ENCODE results near the gene EIF4G1. TPM values are rescaled to one million over a fixed set of nuclear protein-coding genes. Genes with fewer than 3 reads are reported as not detected.

The EIF4G1 gene
- total and polyA plus RNA-seq, 12 donors: 231 to 600 (median 348) TPM

- intact Hi-C loops (cut with DNase I): loop anchor here in 1 of 2 donors (5.0 kb wide), 1 partner anchor 34 kb away; no protein-coding TSS in a partner anchor
- Histone ChIP-seq H3K27me3 (no peaks in the 10 kb centered on the region), H3K27ac (no peak overlapping the region), H3K9me3 (replicated peaks in 1 of 3) (no peaks in the 10 kb centered on the region), H3K4me3 (no peak overlapping the region), H3K36me3 (replicated peaks in 1 of 2) (peaks cover 0 to 62% of the 10 kb centered on the region in 2 donors), H3K4me1 (replicated peaks in 1 of 2) (no peaks in the 10 kb centered on the region)
- no peak for TF ChIP-seq POLR2A (IDR thresholded peaks at IDR 0.05)
- TF ChIP-seq, protein P1, sequence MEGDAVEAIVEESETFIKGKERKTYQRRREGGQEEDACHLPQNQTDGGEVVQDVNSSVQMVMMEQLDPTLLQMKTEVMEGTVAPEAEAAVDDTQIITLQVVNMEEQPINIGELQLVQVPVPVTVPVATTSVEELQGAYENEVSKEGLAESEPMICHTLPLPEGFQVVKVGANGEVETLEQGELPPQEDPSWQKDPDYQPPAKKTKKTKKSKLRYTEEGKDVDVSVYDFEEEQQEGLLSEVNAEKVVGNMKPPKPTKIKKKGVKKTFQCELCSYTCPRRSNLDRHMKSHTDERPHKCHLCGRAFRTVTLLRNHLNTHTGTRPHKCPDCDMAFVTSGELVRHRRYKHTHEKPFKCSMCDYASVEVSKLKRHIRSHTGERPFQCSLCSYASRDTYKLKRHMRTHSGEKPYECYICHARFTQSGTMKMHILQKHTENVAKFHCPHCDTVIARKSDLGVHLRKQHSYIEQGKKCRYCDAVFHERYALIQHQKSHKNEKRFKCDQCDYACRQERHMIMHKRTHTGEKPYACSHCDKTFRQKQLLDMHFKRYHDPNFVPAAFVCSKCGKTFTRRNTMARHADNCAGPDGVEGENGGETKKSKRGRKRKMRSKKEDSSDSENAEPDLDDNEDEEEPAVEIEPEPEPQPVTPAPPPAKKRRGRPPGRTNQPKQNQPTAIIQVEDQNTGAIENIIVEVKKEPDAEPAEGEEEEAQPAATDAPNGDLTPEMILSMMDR (IDR thresholded peaks at IDR 0.05): no peak
- DNase-seq: no peak
- 90 to 95% (median 92%) methylated on average over 9 of the region's 9 CpGs for WGBS, 4 donors
Observed at GRCh38 chr3:184307915-184308314, 6.5 kb upstream of the EIF4G1 start.

GRCh38 chr3:184308744-184309143 lies 5.7 kb upstream of the EIF4G1 start:
- WGBS, 4 donors: 62 to 73% (median 67%) methylated on average over 7 of the region's 7 CpGs
- no peak for DNase-seq
- peaks cover 0 to 53% of the 10 kb centered on the region in 2 donors for H3K36me3 ChIP-seq (replicated peaks in 1 of 2)
- no peaks in the 10 kb centered on the region for H3K9me3 ChIP-seq (replicated peaks in 1 of 3)
- H3K4me3 ChIP-seq: no peak overlapping the region
- no peak overlapping the region for H3K27ac ChIP-seq
- TF ChIP-seq, protein P1 (IDR thresholded peaks at IDR 0.05): no peak
- intact Hi-C loops (cut with DNase I): loop anchor here in 1 of 2 donors (5.0 kb wide), 1 partner anchor 34 kb away; no protein-coding TSS in a partner anchor
- H3K27me3 ChIP-seq: no peaks in the 10 kb centered on the region
- H3K4me1 ChIP-seq (replicated peaks in 1 of 2): peaks cover 0 to under 1% of the 10 kb centered on the region in 2 donors

DNA sequence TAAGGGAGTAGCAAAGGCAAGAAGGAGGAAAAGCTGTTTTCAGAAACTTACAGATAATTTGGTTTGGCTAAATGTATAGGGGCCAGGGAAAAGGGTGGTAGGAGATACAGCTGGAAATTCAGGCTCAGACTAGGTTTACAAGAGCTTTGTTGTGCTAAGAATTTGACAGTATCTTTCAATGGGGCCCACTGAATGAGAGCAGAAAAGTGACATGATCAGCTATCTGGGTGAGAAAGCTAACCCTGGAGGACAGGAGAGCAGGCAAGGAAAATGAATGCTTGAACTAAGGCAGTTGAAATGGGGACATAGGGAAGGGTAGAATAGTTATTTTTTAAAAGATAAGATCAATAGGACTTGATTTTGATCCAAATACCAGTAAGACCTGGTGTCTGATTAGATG lies 2.8 kb upstream of the EIF4G1 start:
- intact Hi-C loops (cut with DNase I): no loop called here
- TF ChIP-seq POLR2A (IDR thresholded peaks at IDR 0.05): no peak
- TF ChIP-seq, protein P1 (IDR thresholded peaks at IDR 0.05): no peak
- Histone ChIP-seq H3K4me3 (no peak overlapping the region), H3K9me3 (replicated peaks in 1 of 3) (no peaks in the 10 kb centered on the region), H3K4me1 (replicated peaks in 1 of 2) (peaks cover 9 to 15% of the 10 kb centered on the region in 2 donors), H3K27ac (no peak overlapping the region), H3K36me3 (replicated peaks in 1 of 2) (peaks cover 0 to 25% of the 10 kb centered on the region in 2 donors), H3K27me3 (no peaks in the 10 kb centered on the region)
- DNase-seq: no peak

DNA sequence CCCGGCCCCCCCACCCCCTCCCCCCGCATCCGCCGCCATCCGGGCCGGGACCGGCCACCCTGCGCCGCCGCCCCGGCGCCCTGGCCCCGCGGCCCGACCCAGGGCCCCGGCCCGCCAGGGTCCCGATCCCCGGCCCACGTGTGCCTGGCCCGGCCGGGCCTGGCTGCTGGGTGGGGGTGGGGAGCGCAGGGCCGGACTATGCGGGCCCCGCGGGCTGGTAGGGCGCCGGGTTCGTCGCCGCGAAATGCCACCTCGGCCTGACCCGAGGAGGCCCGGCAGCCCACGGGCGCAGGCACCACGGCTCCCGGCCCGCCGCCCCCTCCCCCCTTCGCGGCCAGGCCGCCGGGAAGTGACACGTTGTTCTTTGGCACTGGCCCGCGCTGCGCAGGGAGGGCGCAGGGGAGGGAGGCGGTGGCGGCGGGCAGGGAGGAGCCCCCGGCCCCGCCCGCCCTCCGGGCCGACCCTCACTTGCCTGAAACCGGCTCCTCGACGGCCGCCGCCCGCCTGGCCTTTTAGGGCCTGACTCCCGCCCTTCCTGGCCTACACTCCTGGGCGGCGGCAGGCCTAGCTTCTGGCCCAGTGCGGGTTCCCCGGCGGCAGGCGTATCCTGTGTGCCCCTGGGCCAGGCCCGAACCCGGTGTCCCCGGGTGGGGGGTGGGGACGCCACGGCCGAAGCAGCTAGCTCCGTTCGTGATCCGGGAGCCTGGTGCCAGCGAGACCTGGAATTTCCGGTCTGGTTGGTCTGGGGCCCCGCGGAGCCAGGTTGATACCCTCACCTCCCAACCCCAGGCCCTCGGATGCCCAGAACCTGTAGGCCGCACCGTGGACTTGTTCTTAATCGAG lies 515 bp downstream of the EIF4G1 start:
- TF ChIP-seq, protein P1 (IDR thresholded peaks at IDR 0.05): peak in 1 of 6 experiments; percentile 3
- TF ChIP-seq POLR2A (IDR thresholded peaks at IDR 0.05): peak; percentile 4 to 46
- Histone ChIP-seq H3K27ac (peak overlapping the region; percentile 94 to 100 (median 96)), H3K4me3 (peak overlapping the region; percentile 49 to 99 (median 92)), H3K36me3 (replicated peaks in 1 of 2) (peaks cover 0 to 25% of the 10 kb centered on the region in 2 donors), H3K27me3 (no peaks in the 10 kb centered on the region), H3K9me3 (replicated peaks in 1 of 3) (no peaks in the 10 kb centered on the region), H3K4me1 (replicated peaks in 1 of 2) (peaks cover 37 to 46% of the 10 kb centered on the region in 2 donors)
- peak; percentile 83 to 91 (median 85) for DNase-seq
- 0 to 1% (median 0%) methylated on average over 14 to 84 of the region's 89 CpGs for WGBS, 4 donors
- intact Hi-C loops (cut with DNase I): no loop called here
